ENCODE data around the gene COPE.
"Not testable (repeated sequence)": the region's sequence is repeated elsewhere in the genome, so short reads cannot be mapped to it uniquely, and the experiment has no call there.

The COPE gene

DNA sequence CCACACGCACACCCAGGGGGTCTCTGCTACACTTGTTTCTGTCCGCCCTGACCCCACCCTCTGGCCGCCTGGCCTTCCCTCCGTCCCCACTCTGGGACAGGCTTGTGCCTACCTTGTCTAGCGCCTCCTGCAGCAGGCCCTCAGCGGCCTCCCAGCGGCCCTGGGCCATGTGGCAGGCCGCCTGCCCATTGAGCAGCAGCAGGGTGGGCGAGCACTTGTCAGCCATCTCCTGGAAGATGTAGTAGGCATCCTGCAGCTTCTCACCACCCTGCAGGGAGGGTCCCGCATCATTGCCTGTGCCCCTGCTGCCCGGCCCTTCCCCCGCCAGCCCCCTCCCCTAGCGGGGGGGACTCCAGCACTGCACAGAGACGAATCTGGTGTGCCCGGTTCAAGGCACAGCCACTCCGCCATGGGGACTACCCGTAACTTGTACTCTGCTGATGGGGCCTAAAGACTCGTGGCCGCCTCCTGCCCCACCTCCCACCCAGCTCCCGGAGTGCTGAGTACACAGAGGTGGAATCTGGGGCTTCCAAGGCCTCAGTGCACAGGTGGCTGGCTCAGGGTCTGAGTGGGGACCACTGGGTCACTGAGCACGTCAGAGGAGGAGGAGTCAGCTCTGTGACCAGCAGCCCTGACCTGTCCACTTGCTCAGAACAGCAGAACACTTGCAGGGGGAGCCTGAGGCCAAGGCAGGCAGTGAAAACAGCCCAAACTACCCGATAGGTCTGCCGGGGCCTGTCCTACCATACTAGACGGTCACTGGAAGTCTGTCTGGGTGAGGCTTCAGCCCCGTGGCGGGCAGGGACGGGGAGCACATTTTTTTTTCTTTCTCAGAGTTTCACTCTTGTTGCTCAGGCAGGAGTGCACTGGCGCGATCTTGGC lies 15.8 kb downstream of the COPE start:
- in situ Hi-C loops (cut with MboI; ENCODE audit: low pct_unique_long_range_greater_than_20kb, low sequenced_read_pairs, unreplicated experiment), result no loop called here
- TF ChIP-seq, protein P1, sequence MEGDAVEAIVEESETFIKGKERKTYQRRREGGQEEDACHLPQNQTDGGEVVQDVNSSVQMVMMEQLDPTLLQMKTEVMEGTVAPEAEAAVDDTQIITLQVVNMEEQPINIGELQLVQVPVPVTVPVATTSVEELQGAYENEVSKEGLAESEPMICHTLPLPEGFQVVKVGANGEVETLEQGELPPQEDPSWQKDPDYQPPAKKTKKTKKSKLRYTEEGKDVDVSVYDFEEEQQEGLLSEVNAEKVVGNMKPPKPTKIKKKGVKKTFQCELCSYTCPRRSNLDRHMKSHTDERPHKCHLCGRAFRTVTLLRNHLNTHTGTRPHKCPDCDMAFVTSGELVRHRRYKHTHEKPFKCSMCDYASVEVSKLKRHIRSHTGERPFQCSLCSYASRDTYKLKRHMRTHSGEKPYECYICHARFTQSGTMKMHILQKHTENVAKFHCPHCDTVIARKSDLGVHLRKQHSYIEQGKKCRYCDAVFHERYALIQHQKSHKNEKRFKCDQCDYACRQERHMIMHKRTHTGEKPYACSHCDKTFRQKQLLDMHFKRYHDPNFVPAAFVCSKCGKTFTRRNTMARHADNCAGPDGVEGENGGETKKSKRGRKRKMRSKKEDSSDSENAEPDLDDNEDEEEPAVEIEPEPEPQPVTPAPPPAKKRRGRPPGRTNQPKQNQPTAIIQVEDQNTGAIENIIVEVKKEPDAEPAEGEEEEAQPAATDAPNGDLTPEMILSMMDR (IDR thresholded peaks at IDR 0.05; ENCODE audit: extremely low read depth, insufficient read depth, missing control alignments), result no peak
- DNase-seq (ENCODE audit: low spot score), result no peak

DNA sequence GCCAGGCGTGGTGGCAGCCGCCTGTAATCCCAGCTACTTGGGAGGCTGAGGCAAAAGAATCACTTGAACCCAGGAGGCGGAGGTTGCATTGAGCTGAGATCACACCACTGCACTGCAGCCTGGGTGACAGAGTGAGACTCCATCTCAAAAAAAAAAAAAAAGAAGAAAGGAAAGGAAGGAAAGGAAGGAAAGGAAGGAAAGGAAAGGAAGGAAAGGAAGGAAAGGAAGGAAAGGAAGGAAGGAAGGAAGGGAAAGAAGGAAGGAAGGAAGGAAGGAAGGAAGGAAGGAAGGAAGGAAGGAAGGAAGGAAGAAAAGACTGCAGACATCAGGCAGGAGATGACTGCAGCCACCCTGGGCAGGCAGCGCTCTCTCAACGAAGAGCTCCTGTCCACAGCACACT lies 16.7 kb downstream of the COPE start:
- not testable (repeated sequence) for DNase-seq (ENCODE audit: low spot score)

DNA sequence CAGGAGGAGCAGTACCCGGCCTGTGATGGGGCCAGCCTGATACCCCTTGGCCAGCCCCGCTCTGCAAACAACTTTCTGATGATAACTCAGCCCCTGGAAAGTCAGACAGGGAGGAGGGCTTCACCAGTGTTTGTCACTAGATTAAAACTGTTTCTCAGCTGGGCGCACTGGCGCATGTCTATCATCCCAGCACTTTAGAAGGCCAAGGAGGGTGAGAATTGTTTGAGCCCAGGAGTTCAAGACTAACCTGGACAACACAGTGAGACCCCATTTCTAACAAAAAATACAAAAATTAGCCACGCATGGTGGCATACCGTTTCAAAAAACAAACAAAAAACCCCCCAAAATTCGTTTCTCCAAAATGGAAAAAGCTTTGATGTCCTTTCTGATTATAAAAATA lies 17.7 kb downstream of the COPE start:
- in situ Hi-C loops (cut with MboI; ENCODE audit: low pct_unique_long_range_greater_than_20kb, low sequenced_read_pairs, unreplicated experiment), result no loop called here
- no peak for DNase-seq (ENCODE audit: low spot score)
- TF ChIP-seq, protein P1 (IDR thresholded peaks at IDR 0.05; ENCODE audit: extremely low read depth, insufficient read depth, missing control alignments), result no peak

More for the DNA sequence above, 16.7 kb downstream of the COPE start:
- in situ Hi-C loops (cut with MboI; ENCODE audit: low pct_unique_long_range_greater_than_20kb, low sequenced_read_pairs, unreplicated experiment), result not testable (repeated sequence)

DNA sequence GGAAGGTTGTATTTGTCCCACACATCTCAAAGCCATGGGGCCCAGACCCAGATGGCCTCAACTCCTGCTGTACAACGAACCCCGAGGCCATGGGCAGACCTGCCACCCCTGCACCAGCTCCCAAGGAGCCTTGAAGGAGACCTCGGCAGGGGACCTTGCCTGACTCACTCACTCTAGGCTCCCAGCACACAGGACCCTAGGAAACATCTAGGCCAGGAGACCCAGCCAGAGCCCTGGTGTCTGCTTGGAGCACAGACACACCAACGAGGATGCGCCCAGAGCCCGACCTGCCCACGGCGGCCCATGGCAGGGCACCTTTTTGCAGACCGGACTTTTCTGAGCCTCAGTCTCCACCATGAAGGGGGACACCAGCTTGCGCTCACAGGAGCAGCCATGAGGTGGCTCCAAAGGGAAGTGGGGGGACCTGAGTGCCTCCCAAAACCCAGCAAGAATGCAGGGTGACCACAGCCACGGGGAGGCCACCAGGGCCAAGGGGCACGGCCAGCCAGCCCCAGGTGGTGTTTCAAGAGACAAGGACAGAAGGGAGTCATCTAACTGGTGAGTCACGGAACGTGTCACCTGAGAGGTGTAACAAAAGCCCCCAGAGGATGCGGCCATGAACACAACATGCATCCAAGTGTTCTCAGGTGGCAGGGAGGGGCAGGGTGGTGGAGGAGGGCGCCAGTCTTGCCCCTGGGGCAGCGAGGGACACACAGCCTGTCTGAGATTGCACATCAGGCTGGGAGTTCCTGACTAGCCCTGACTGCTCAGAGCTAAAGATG lies 18.3 kb downstream of the COPE start:
- no peak for DNase-seq (ENCODE audit: low spot score)
- in situ Hi-C loops (cut with MboI; ENCODE audit: low pct_unique_long_range_greater_than_20kb, low sequenced_read_pairs, unreplicated experiment), result no loop called here
- TF ChIP-seq, protein P1 (IDR thresholded peaks at IDR 0.05; ENCODE audit: extremely low read depth, insufficient read depth, missing control alignments), result no peak

DNA sequence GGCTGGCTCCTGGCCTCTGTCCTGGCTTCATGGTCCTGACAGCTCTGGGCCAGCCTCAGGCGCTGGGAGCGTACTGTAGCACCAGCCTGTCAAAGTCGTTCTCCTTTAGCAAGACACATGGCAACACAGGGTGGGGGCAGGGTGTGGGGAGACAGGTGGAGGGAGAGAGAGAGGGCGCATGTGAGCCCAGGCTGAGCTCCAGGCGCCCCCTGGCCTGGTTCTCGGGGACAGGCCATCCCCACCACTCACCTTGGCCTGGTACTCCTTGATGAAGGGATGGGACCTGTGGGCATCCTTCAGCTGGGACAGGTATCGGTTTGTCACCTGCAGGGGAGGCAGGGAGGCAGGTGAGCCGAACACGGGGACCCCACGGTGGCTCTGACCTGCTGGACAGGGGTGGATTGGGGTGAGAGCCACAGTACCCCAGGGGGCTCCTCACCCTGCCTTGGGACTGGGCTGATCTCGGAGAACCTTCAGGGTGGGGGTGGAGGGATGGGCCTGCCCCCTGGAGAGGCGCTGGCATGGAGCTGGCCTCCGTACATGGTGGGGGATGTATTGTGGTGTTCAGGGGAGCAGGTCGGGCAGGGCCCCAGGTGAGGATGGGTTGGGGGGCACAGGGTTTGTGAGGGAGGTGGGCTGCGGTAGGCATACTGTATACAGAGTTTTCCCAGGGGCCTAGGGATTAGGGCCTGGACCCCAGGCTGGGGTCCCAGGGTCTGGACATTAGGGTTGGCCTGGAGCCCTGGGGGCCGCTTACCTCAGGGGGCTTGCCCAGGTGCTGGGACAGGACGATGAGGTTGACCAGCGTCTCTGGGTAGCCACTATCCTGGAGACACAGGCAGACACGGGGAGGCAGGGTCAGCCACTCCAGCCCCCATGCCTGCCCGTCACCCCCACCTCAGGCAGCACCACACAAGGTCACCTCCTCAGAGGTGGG lies 19.3 kb downstream of the COPE start:
- in situ Hi-C loops (cut with MboI; ENCODE audit: low pct_unique_long_range_greater_than_20kb, low sequenced_read_pairs, unreplicated experiment), result no loop called here
- TF ChIP-seq, protein P1 (IDR thresholded peaks at IDR 0.05; ENCODE audit: extremely low read depth, insufficient read depth, missing control alignments), result no peak
- no peak for DNase-seq (ENCODE audit: low spot score)

DNA sequence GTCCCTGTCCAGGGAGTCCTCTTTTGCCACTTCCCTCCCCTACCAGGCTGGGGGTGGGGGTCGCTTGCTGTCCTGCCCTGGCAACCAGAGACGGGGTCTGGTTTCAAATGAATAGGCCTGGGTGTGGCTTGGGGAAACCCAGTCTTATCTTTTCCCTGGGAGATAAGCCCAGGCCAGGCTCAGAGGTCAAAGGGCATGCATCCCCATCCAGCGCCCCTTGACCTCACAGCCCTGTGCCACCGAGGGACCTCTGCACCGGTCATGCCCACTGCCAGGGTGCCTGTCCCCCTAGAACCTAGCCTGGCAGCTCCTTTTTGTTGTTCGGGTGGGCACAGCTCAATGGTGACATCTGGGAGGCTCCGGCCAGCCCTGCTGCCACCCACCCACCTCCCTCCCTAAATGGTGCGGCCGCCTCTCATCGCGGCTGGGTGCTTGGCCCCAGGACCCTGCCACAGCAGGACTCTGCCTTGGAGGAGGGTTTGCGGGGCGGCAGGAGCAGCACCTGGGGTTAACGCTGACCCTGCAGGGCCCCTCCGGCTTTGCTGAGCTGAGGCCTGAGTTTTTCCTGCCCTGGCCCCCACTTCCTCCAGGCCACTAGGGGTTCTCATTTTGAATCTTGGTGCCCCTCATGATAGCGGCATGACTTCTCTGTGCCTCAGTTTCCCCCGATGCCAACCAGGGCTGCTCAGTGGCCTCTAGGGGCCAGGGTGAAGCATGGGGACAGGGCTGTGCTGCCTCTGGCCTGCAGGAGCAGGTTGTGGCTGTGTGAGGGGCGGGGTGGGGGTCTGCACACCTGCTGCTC lies 20.4 kb downstream of the COPE start:
- DNase-seq (ENCODE audit: low spot score), result no peak
- TF ChIP-seq, protein P1 (IDR thresholded peaks at IDR 0.05; ENCODE audit: extremely low read depth, insufficient read depth, missing control alignments), result no peak
- in situ Hi-C loops (cut with MboI; ENCODE audit: low pct_unique_long_range_greater_than_20kb, low sequenced_read_pairs, unreplicated experiment), result no loop called here
